Measurements from ENCODE around the gene EPN1.
"Not testable (repeated sequence)": the region's sequence is repeated elsewhere in the genome, so short reads cannot be mapped to it uniquely, and the experiment has no call there.

EPN1 gene

GRCh38 chr19:55720214-55720746 lies 45.3 kb downstream of the EPN1 start:
- DNase-seq (ENCODE audit: low read depth in 2 of 2): no peak

- DNase-seq (ENCODE audit: low read depth in 2 of 2): no peak
Observed at GRCh38 chr19:55720801-55721200, 45.8 kb downstream of the EPN1 start.

GRCh38 chr19:55723491-55723890 lies 48.5 kb downstream of the EPN1 start:
- no peak for DNase-seq (ENCODE audit: low read depth in 2 of 2)

- DNase-seq (ENCODE audit: low read depth in 2 of 2): not testable (repeated sequence)
Observed at GRCh38 chr19:55730378-55730777, 55.4 kb downstream of the EPN1 start.

- DNase-seq (ENCODE audit: low read depth in 2 of 2): no peak
Observed at GRCh38 chr19:55738302-55738701, 63.3 kb downstream of the EPN1 start, which contains the start of gene NLRP9. TSS of gene NLRP9 (minus strand) at chr19:55738402. CDS start at chr19:55738374, 28 bp downstream.

- DNase-seq (ENCODE audit: low read depth in 2 of 2): no peak
Observed at GRCh38 chr19:55750715-55751114, 75.7 kb downstream of the EPN1 start.

- no peak for DNase-seq (ENCODE audit: low read depth in 2 of 2)
Observed at GRCh38 chr19:55753401-55753800, 78.4 kb downstream of the EPN1 start.

- DNase-seq (ENCODE audit: low read depth in 2 of 2): not testable (repeated sequence)
Observed at GRCh38 chr19:55756808-55757207, 81.8 kb downstream of the EPN1 start.

GRCh38 chr19:55758797-55759196 lies 83.8 kb downstream of the EPN1 start, which contains the start of gene RFPL4A:
TSS of gene RFPL4A (plus strand) at chr19:55759097. CDS start at chr19:55761801, 2,704 bp downstream.
- not testable (repeated sequence) for DNase-seq (ENCODE audit: low read depth in 2 of 2)

Data from activated CD8-positive, alpha-beta memory T cell treated with anti-CD3 and anti-CD28 coated beads for 4 hours (primary cell).